K562 (cell line): ENCODE results near the gene P3H4. TPM values are rescaled to one million over a fixed set of nuclear protein-coding genes. Genes with fewer than 3 reads are reported as not detected.
A peak's percentile ranks its signal among the peaks of the same experiment; 100 is the strongest.

ENCODE experiments used
- ASH1L ChIP-seq: fragments of 450-650 bp; IDR thresholded peaks from 2 replicates; pipeline ENCODE4 v1.6.1; 2018; ENCODE audit warnings: borderline replicate concordance, mild to moderate bottlenecking, low read depth; ENCODE audit not compliant: partially characterized antibody
- CHD1 ChIP-seq: fragments of 200-600 bp; sonication (generic); IDR thresholded peaks from one replicate; pipeline ENCODE4 v1.6.1; 2012; ENCODE audit warnings: mild to moderate bottlenecking, moderate library complexity, low read length, inconsistent platforms
- CHD2 ChIP-seq: IDR thresholded peaks from 2 replicates; pipeline ENCODE4 v1.6.1; 2011; ENCODE audit warnings: low read depth, low read length
- EP400 ChIP-seq: fragments of 450-650 bp; IDR thresholded peaks from 2 replicates; pipeline ENCODE4 v1.6.1; 2017; ENCODE audit warnings: antibody characterized with exemption, mild to moderate bottlenecking, moderate library complexity
- FOS ChIP-seq: IDR thresholded peaks from 3 replicates; pipeline ENCODE4 v1.6.1; 2011; ENCODE audit not compliant: insufficient read length; ENCODE audit errors: extremely low read depth
- FOXP4 ChIP-seq: sonication (generic); formaldehyde crosslinking; IDR thresholded peaks from 2 replicates; pipeline ENCODE4 v1.8.0; 2022; ENCODE audit warnings: mild to moderate bottlenecking, missing genetic modification reagents, borderline replicate concordance
- HDAC1 ChIP-seq, 2 experiments: fragments of 450-650 bp; IDR thresholded peaks; 2 replicates each; pipeline ENCODE4 v1.6.1; 2016 to 2017; ENCODE audit warnings: inconsistent platforms in 1 of 2, mild to moderate bottlenecking in 1 of 2, moderate library complexity in 1 of 2
- HDAC2 ChIP-seq: fragments of 450-650 bp; IDR thresholded peaks from 2 replicates; pipeline ENCODE4 v1.6.1; 2016; ENCODE audit warnings: mild to moderate bottlenecking
- HNRNPLL ChIP-seq: fragments of 200-400 bp; formaldehyde crosslinking; IDR thresholded peaks from 2 replicates; pipeline ENCODE4 v1.6.1; 2017; ENCODE audit warnings: low read length, low read depth, mild to moderate bottlenecking; ENCODE audit not compliant: poor library complexity, severe bottlenecking
- KLF1 ChIP-seq: fragments of 450-650 bp; IDR thresholded peaks from 2 replicates; pipeline ENCODE4 v1.6.1; 2016; ENCODE audit warnings: missing genetic modification characterization, missing compliant biosample characterization
- L3MBTL2 ChIP-seq: fragments of 450-650 bp; IDR thresholded peaks from 2 replicates; pipeline ENCODE4 v1.6.1; 2016; ENCODE audit warnings: mild to moderate bottlenecking, moderate library complexity
- MAFK ChIP-seq: IDR thresholded peaks from 2 replicates; pipeline ENCODE4 v1.6.1; 2011; ENCODE audit warnings: low read length, improper control_type of control experiment
- NCOA1 ChIP-seq: fragments of 450-650 bp; IDR thresholded peaks from 2 replicates; pipeline ENCODE4 v1.6.1; 2016; ENCODE audit warnings: low read depth
- PCBP1 ChIP-seq: fragments of 200-400 bp; formaldehyde crosslinking; IDR thresholded peaks from 2 replicates; pipeline ENCODE4 v1.6.1; 2018; ENCODE audit warnings: mild to moderate bottlenecking, low read depth, low read length; ENCODE audit not compliant: poor library complexity, severe bottlenecking
- PPARD ChIP-seq: fragments of 250-450 bp; sonication (Bioruptor Pico); IDR thresholded peaks from 2 replicates; pipeline ENCODE4 v1.8.0; 2022; ENCODE audit warnings: inconsistent platforms, mild to moderate bottlenecking, moderate library complexity
- SP2 ChIP-seq: IDR thresholded peaks from 2 replicates; pipeline ENCODE4 v1.6.1; 2011; ENCODE audit warnings: mild to moderate bottlenecking, low read depth, low read length, moderate library complexity; ENCODE audit not compliant: poor library complexity, severe bottlenecking; ENCODE audit errors: extremely low read depth
- TFAP4 ChIP-seq: sonication (generic); formaldehyde crosslinking; IDR thresholded peaks from 2 replicates; pipeline ENCODE4 v1.8.0; 2022; ENCODE audit warnings: missing genetic modification reagents, mild to moderate bottlenecking, moderate library complexity, borderline replicate concordance
- XRCC3 ChIP-seq: fragments of 450-650 bp; IDR thresholded peaks from 2 replicates; pipeline ENCODE4 v1.6.1; 2017; ENCODE audit warnings: mild to moderate bottlenecking, moderate library complexity
- ZEB2 ChIP-seq: fragments of 450-650 bp; IDR thresholded peaks from 2 replicates; pipeline ENCODE4 v1.6.1; 2016
- ZNF146 ChIP-seq: IDR thresholded peaks from one replicate; pipeline ENCODE4 v1.6.1; 2018; ENCODE audit warnings: missing compliant biosample characterization; ENCODE audit not compliant: unreplicated experiment
- ZNF175 ChIP-seq: fragments of 200-800 bp; sonication (Bioruptor generic); IDR thresholded peaks from 2 replicates; pipeline ENCODE4 v1.6.1; 2016; ENCODE audit warnings: low read depth, mild to moderate bottlenecking, missing genetic modification characterization, missing compliant biosample characterization
- ZNF282 ChIP-seq: sonication (generic); formaldehyde crosslinking; IDR thresholded peaks from 2 replicates; pipeline ENCODE4 v1.8.1; 2023; ENCODE audit warnings: missing genetic modification reagents
- ZNF584 ChIP-seq: fragments of 200-800 bp; sonication (Bioruptor generic); IDR thresholded peaks from 2 replicates; pipeline ENCODE4 v1.6.1; 2016; ENCODE audit warnings: low read depth, mild to moderate bottlenecking, missing genetic modification characterization, missing compliant biosample characterization
- polyA plus RNA-seq, 8 experiments: library from polyadenylated mRNA; depleted of rRNA in 4 of 8; stranded (reverse) in 5 of 8; unstranded in 3 of 8; fragments of >200 nt; fragmentation: Nextera tagmentation in 2 of 8; fragmentation: Illumina TruSeq in 1 of 8; extraction: Ambion mirVana in 2 of 8; extraction: Trizol in 1 of 8; gene quantifications; 2 replicates each; pipeline versions ENCODE4 v1.2.1 to v1.2.3, GENCODE V29; 2011 to 2014; ENCODE audit warnings: inconsistent platforms in 1 of 8, missing spikeins in 1 of 8
- total RNA-seq, 7 experiments: library from RNA; depleted of rRNA in 6 of 7; stranded (reverse); fragments of >200 nt in 6 of 7; fragmentation: Illumina TruSeq in 2 of 7; extraction: Trizol in 2 of 7; gene quantifications; 2 replicates each; pipeline versions ENCODE4 v1.2.1 to v1.2.3, GENCODE V29; 2011 to 2021; ENCODE audit warnings: low replicate concordance in 1 of 7
- TF ChIP-seq, protein P1 (sequence below): fragments of 450-650 bp; IDR thresholded peaks from 2 replicates; pipeline ENCODE4 v1.6.1; 2016; ENCODE audit warnings: missing biosample characterization, missing genetic modification characterization
- TF ChIP-seq, protein P2 (sequence below): fragments of 250-450 bp; sonication (Bioruptor Pico); IDR thresholded peaks from 2 replicates; pipeline ENCODE4 v1.6.1; 2021; ENCODE audit warnings: mild to moderate bottlenecking

The P3H4 gene
- total and polyA plus RNA-seq, 9 of the 15 experiments (the other 6 are each of a cell fraction or from before 2014, with no cell fraction given) = 0.10 to 3.7 (median 1.0) TPM

DNA sequence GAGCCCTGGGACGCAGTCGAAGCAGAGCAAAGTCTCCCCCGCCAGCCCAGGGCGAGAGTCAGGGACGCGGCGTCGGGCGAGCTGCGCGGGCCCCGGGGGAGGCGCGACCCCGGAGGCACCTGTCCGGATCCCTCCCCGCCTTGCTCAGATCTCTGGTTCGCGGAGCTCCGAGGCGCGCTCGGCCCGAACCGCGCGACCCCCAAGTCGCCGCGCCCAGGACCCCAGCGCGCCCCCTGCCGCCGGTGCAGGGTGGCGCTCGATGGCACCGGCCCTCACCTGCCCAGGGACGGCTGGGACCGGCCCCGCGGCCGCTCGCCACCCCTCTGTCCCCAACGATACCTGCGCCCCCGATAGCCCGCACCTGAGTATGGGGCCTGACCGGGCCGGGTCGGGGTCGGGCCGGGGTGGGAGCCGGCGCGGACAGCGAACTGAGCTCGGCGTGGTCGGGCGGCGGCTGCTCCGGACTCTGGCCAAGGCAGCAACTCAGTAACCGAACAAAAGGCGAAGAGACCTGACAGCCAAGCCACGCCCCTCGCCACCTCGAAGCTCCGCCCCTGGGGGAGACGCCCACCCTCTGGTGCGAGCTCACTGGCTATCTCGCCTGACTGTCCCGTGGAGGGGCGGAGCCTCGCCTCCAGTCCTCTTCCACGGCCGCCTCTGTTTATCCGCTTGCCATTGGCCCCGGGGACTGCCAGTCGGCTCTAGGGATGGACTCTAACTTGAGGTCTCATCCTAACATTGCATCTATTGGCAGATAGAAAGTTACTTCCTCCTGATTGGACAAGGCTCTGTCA lies 25.3 kb downstream of the P3H4 start, which contains the start of gene JUP (continued):
- TF ChIP-seq, protein P1, sequence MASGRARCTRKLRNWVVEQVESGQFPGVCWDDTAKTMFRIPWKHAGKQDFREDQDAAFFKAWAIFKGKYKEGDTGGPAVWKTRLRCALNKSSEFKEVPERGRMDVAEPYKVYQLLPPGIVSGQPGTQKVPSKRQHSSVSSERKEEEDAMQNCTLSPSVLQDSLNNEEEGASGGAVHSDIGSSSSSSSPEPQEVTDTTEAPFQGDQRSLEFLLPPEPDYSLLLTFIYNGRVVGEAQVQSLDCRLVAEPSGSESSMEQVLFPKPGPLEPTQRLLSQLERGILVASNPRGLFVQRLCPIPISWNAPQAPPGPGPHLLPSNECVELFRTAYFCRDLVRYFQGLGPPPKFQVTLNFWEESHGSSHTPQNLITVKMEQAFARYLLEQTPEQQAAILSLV (tag) = no peak
- TF ChIP-seq CHD1 (peak; percentile 41), TFAP4 (CRISPR knock-in tag) (no peak), ZEB2 (0 out of 2 replicates have a peak, but pooled peaks have one; percentile 8), HDAC2 (no peak), L3MBTL2 (peak; percentile 57), NCOA1 (no peak), EP400 (no peak), ZNF584 (no peak), XRCC3 (no peak), ZNF175 (CRISPR knock-in tag) (no peak), HNRNPLL (no peak), ZNF146 (CRISPR knock-in tag) (no peak), MAFK (no peak), KLF1 (tag) (peak; percentile 68; the same call in 1 of the 2 replicates), ZNF282 (CRISPR knock-in tag) (0 out of 2 replicates have a peak, but pooled peaks have one; percentile 49), FOS (peak; percentile 99), SP2 (peak; percentile 93), CHD2 (peak; percentile 78), PPARD (CRISPR knock-in tag) (no peak), PCBP1 (no peak), ASH1L (peak; percentile 98), HDAC1 (IDR thresholded peaks at IDR 0.05) (peak in 1 of 2 experiments; percentile 54; a peak in 2 of 4 replicates), FOXP4 (CRISPR knock-in tag) (0 out of 2 replicates have a peak, but pooled peaks have one; percentile 75)
- TF ChIP-seq, protein P2, sequence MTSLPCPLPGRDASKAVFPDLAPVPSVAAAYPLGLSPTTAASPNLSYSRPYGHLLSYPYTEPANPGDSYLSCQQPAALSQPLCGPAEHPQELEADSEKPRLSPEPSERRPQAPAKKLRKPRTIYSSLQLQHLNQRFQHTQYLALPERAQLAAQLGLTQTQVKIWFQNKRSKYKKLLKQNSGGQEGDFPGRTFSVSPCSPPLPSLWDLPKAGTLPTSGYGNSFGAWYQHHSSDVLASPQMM (CRISPR knock-in tag) = no peak
